Body of pancreas (tissue), 4 donors: ENCODE results near the gene TSPEAR. TPM values are rescaled to one million over a fixed set of nuclear protein-coding genes. Genes with fewer than 3 reads are reported as not detected.

ENCODE experiments used
- ATAC-seq: fragments of 150-250 bp; one replicate; pipeline ENCODE4 v1.9.1; 2016
- DNase-seq, 4 donors: peaks; one replicate each; pipeline ENCODE4 v3.0.0-alpha.2; 2019
- H3K27ac ChIP-seq, 4 donors: fragments of 200-600 bp; sonication (generic); 1 replicate in 3 of 4; 2 replicates in 1 of 4; pipeline versions ENCODE4 v1.5.1 to v1.6.1; 2016 to 2019; ENCODE audit warnings: mild to moderate bottlenecking in 1 of 4, mixed read lengths in 1 of 4, moderate library complexity in 1 of 4
- H3K27me3 ChIP-seq, 2 donors: fragments of 200-600 bp; sonication (generic); one replicate each; pipeline ENCODE4 v1.6.0; 2016; ENCODE audit warnings: mild to moderate bottlenecking in 1 of 2
- H3K36me3 ChIP-seq, 2 donors: fragments of 200-600 bp; sonication (generic); replicated peaks in 1 of 2; 2 replicates each; pipeline ENCODE4 v1.5.1; 2016; ENCODE audit warnings: low read depth in 2 of 2; ENCODE audit not compliant: insufficient read depth in 1 of 2
- H3K4me1 ChIP-seq: fragments of 200-600 bp; sonication (generic); one replicate; pipeline ENCODE4 v1.6.0; 2016
- H3K4me3 ChIP-seq, 2 donors: fragments of 200-600 bp; sonication (generic); 1 replicate in 1 of 2; 2 replicates in 1 of 2; pipeline ENCODE4 v1.5.1; 2016 to 2019
- H3K9me3 ChIP-seq, 3 donors: fragments of 200-600 bp; sonication (generic); 1 replicate in 2 of 3; 2 replicates in 1 of 3; pipeline ENCODE4 v1.5.1; 2016
- CTCF ChIP-seq, 7 experiments: fragments of 450-650 bp in 4 of 7; fragments of 200-600 bp in 3 of 7; sonication (generic) in 3 of 7; IDR thresholded peaks; one replicate each; pipeline ENCODE4 v1.5.1; 2016 to 2019; ENCODE audit warnings: antibody characterized with exemption in 7 of 7
- POLR2A ChIP-seq, 3 donors: fragments of 450-650 bp; IDR thresholded peaks; one replicate each; pipeline ENCODE4 v1.6.1; 2016; ENCODE audit warnings: antibody characterized with exemption in 3 of 3, mild to moderate bottlenecking in 2 of 3
- WGBS, 2 donors: methylation state at CpG; one replicate each; pipeline ENCODE4 v1.1.5; 2017; 5-methylcytosine and 5-hydroxymethylcytosine counted together
- intact Hi-C: fragments of 100-400 bp; cut with DNase I; formaldehyde crosslinking; loops from one replicate; pipeline ENCODE4 v1.15.1; 2023
- total RNA-seq, 2 donors: library from RNA; depleted of rRNA; stranded (reverse); fragments of >200 nt; gene quantifications; one replicate each; pipeline ENCODE4 v1.1.0, GENCODE V29; 2016

TSPEAR gene
- total RNA-seq, 2 donors from 2014 or later = 0.52 TPM; not detected in 1

GRCh38 chr21:44532712-44533111 is 178.7 kb downstream of the TSPEAR start:
- H3K36me3 ChIP-seq = no peaks in the 10 kb centered on the region
- no peak for DNase-seq
- no peak overlapping the region for H3K4me3 ChIP-seq
- H3K27me3 ChIP-seq = no peaks in the 10 kb centered on the region
- intact Hi-C loops = no loop called here
- TF ChIP-seq CTCF (IDR thresholded peaks at IDR 0.05) (no peak), POLR2A (IDR thresholded peaks at IDR 0.05) (no peak)
- ATAC-seq = no peak
- H3K4me1 ChIP-seq = no peaks in the 10 kb centered on the region
- no peaks in the 10 kb centered on the region for H3K9me3 ChIP-seq
- no peak overlapping the region for H3K27ac ChIP-seq
- 79 to 89% methylated on average over 14 to 16 of the region's 16 CpGs for WGBS, 2 donors

DNA sequence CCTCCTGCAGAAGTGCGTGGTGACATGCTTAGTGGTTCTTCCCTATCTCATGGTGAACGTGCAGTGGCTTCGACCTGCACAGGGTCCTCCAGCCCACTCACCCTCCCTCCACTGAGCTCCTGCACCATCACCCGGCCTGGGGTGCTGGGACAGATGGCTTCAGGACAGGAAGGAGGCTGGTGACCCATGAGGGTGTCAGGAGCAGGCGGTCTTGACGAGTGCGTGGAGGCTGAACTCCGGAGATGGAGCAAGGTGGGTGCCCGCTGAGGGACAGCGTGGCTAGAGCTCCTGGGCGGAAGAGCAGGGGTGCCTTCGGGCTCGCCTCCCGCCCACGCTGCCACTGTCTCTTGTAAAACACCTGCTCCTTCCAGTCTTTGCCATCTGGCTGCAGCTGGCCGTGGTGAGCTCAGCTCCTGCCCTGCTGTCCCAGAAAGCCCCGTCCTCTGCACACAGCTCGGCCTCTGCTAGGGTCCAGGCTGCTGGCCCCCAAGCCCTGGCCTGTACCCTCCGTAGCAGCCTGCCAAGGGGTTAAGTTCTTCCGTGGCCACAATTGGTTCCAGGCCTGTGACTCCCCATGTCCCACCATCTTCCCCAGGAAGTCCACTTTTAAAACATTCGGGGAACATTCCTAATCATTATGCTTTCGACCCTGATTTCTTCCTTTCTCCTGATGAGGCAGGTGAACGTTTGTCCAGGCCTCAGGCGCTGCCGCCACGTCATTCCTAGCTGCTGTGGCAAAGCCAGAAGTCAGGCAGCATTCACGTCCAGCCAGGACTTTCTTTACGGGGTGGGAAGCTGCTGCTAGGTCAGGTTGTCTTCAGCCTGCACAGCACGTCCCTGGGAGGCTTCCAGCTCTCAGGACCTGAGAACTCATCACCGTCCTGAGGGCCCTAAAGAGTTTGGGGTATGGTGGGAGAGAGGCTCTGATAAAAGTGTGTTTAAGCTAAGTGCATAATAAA is 179.5 kb downstream of the TSPEAR start:
- DNase-seq (peak in 1 of 4 donors; percentile 9), ATAC-seq (no peak)
- no peak for TF ChIP-seq CTCF (IDR thresholded peaks at IDR 0.05)
- WGBS, 2 donors = 68 to 74% methylated on average over 27 to 30 of the region's 30 CpGs
- no peaks in the 10 kb centered on the region for H3K36me3 ChIP-seq
- H3K27ac ChIP-seq = no peak overlapping the region
- intact Hi-C loops = no loop called here
- H3K4me1 ChIP-seq = no peaks in the 10 kb centered on the region
- no peaks in the 10 kb centered on the region for H3K27me3 ChIP-seq
- H3K4me3 ChIP-seq = no peak overlapping the region
- no peaks in the 10 kb centered on the region for H3K9me3 ChIP-seq

DNA sequence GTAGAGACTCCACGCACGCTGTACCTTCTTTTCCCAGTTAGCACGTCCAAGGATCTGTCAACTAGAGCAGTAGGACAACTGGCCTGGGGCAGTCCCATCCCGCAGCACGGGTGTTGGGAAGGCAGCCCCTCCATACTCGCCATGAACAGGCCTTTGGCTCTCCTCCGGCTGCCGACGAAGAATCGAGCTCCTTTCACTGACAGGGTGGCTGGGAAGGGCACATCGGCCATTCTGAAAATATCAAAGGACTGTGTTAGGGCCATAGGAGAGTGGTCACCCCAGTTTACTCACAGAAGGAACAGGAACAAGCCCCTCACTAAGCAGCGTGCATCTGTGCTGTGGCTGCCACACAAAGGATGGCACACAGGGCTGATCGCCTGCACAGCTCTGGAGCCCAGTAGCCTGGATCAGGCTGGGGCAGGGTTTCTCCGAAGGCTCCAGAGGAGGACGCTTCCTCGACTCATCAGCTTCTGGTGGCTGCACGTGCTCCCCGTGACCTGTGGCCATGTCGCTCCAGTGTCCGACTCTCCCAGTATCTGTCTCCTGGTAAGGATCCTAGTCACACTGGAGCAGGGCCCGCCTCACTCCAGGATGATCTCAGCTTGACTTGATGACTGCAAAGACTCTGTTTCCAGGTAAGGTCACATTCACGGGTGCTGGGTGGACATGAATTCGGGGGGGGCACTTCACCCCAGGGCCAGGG is 180.3 kb downstream of the TSPEAR start:
- ATAC-seq (no peak), DNase-seq (no peak)
- Histone ChIP-seq H3K27ac (no peak overlapping the region), H3K4me1 (no peaks in the 10 kb centered on the region), H3K4me3 (no peak overlapping the region), H3K36me3 (no peaks in the 10 kb centered on the region), H3K27me3 (no peaks in the 10 kb centered on the region), H3K9me3 (no peaks in the 10 kb centered on the region)
- intact Hi-C loops = no loop called here
- TF ChIP-seq POLR2A (IDR thresholded peaks at IDR 0.05) = no peak
- 69 to 73% methylated on average over 15 to 23 of the region's 23 CpGs for WGBS, 2 donors

DNA sequence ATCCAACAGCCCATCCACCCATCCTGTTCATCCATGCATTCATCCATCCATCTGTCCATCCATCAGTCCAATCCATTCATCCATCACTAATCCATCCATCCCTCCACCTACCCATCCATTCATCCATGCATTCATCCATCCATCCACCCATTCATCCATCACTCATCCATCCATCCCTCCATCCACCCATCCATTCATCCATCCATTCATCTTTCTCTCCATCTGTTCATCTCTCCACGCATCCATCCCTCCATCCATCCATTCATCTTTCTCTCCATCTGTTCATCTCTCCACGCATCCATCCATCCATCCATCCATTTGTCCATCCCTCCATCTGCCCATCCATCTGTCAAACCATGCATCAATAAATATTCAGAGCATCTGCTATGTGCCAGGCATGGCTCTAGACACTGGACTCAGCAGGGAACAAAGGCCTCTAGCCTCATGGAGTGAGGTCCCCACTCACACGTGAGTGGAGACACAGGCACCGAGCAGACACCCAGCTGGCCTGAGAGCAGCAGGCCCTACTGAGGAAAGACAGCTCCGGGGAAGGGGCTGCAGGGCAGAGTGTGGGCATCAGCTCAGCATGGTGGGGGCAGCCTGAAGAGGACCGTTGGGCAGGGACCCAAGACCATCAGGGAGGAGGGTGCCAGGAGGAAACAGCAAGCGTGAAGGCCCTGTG is 181.0 kb downstream of the TSPEAR start:
- H3K36me3 ChIP-seq = no peaks in the 10 kb centered on the region
- DNase-seq (peak in 1 of 4 donors; percentile 6), ATAC-seq (no peak)
- intact Hi-C loops = no loop called here
- TF ChIP-seq POLR2A (IDR thresholded peaks at IDR 0.05) = no peak
- TF ChIP-seq CTCF (IDR thresholded peaks at IDR 0.05) = no peak
- WGBS, 2 donors = 69 to 74% methylated on average over 7 of the region's 7 CpGs
- no peaks in the 10 kb centered on the region for H3K27me3 ChIP-seq
- H3K4me3 ChIP-seq = no peak overlapping the region
- no peaks in the 10 kb centered on the region for H3K4me1 ChIP-seq
- H3K27ac ChIP-seq = no peak overlapping the region
- H3K9me3 ChIP-seq = no peaks in the 10 kb centered on the region
